Endothelial cell (in vitro differentiated cells): ENCODE results near the gene POLA2. TPM values are rescaled to one million over a fixed set of nuclear protein-coding genes. Genes with fewer than 3 reads are reported as not detected.
A peak's percentile ranks its signal among the peaks of the same experiment; 100 is the strongest.

Experiments
- DNase-seq: peaks from one replicate; pipeline ENCODE4 v3.0.0; 2021; ENCODE audit warnings: low spot score
- H3K27ac Mint-ChIP-seq: one replicate; pipeline ENCODE4 v1.8.0; 2021; ENCODE audit warnings: mixed read lengths, inconsistent platforms; ENCODE audit not compliant: unreplicated experiment
- H3K27me3 Mint-ChIP-seq: one replicate; pipeline ENCODE4 v1.8.0; 2021; ENCODE audit warnings: mild to moderate bottlenecking, moderate library complexity, mixed read lengths, inconsistent platforms; ENCODE audit not compliant: unreplicated experiment
- H3K36me3 Mint-ChIP-seq: one replicate; pipeline ENCODE4 v1.8.0; 2021; ENCODE audit warnings: mild to moderate bottlenecking, low read depth, mixed read lengths, inconsistent platforms; ENCODE audit not compliant: unreplicated experiment
- H3K4me1 Mint-ChIP-seq: one replicate; pipeline ENCODE4 v1.8.0; 2021; ENCODE audit warnings: mild to moderate bottlenecking, mixed read lengths, inconsistent platforms; ENCODE audit not compliant: unreplicated experiment
- H3K4me3 Mint-ChIP-seq: one replicate; pipeline ENCODE4 v1.8.0; 2021; ENCODE audit warnings: mild to moderate bottlenecking, mixed read lengths, inconsistent platforms; ENCODE audit not compliant: unreplicated experiment
- H3K9me3 Mint-ChIP-seq: one replicate; pipeline ENCODE4 v1.8.0; 2021; ENCODE audit warnings: mixed read lengths, inconsistent platforms; ENCODE audit not compliant: unreplicated experiment
- CTCF ChIP-seq: fragments of 200-600 bp; sonication (generic); IDR thresholded peaks from one replicate; pipeline ENCODE4 v1.5.0; 2021; ENCODE audit warnings: antibody characterized with exemption; ENCODE audit not compliant: unreplicated experiment
- total RNA-seq: library from RNA; stranded (reverse); fragmentation: NEBNext Ultra II Directional; extraction: Animal tissue kit (Norgen Biotek cat#: 25700); gene quantifications from one replicate; pipeline ENCODE4 v1.2.1, GENCODE V29; 2021; ENCODE audit not compliant: unreplicated experiment

Gene POLA2
- total RNA-seq, 1 donor from 2014 or later, result 17.9 TPM

GRCh38 chr11:65277631-65278277 is 16.0 kb downstream of the POLA2 start:
- no peaks in the 10 kb centered on the region for H3K27me3 Mint-ChIP-seq
- H3K36me3 Mint-ChIP-seq, result peaks cover 10% of the 10 kb centered on the region
- H3K27ac Mint-ChIP-seq, result no peak overlapping the region
- no peak for TF ChIP-seq CTCF
- peaks cover 36% of the 10 kb centered on the region for H3K4me1 Mint-ChIP-seq
- DNase-seq, result no peak
- no peak overlapping the region for H3K4me3 Mint-ChIP-seq
- H3K9me3 Mint-ChIP-seq, result no peaks in the 10 kb centered on the region

DNA sequence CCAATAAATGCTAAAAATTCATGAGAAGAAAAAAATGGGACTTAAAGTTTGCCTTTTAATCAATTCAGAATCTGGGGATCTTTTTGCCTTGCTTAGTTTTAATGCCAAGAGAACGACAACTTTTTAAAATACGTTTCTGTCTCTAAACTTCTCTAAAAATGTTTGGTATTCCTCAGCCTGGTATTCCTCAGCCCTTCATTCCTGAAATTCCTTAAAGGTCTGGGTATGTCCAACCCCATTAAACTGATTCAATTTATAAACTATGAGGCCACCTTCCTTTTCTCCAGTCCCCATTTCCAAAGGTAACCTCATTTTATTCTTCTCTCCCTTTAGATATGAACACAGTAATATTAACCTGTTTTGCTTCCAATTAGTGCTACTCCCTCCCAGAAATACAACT is 16.6 kb downstream of the POLA2 start:
- DNase-seq, result no peak
- Mint-ChIP-seq H3K9me3 (no peaks in the 10 kb centered on the region), H3K27ac (no peak overlapping the region), H3K36me3 (peaks cover 10% of the 10 kb centered on the region), H3K4me3 (no peak overlapping the region), H3K27me3 (no peaks in the 10 kb centered on the region), H3K4me1 (peaks cover 36% of the 10 kb centered on the region)
- TF ChIP-seq CTCF, result no peak

DNA sequence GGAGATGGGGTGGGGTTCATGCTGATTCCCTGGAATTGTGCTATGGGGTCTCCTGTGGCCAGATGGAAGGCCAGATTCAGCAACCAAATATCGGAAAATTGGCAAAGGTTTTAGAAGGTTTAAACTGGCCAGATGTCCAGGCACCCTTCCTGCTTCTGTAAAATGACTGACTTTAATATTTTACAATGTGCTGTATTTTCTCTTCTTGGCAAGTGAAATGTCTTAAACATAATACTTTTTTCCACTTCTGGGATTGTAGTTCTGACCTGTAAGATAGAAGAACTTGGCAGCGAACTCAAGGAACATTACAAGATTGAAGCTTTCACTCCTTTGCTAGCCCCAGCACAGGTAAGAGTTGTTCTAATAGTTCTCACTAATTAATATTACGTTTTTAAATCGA is 17.5 kb downstream of the POLA2 start:
- H3K4me1 Mint-ChIP-seq, result peaks cover 36% of the 10 kb centered on the region
- no peak overlapping the region for H3K4me3 Mint-ChIP-seq
- H3K27me3 Mint-ChIP-seq, result no peaks in the 10 kb centered on the region
- no peak for TF ChIP-seq CTCF
- H3K36me3 Mint-ChIP-seq, result peaks cover 10% of the 10 kb centered on the region
- peak overlapping the region; percentile 70 for H3K27ac Mint-ChIP-seq
- no peak for DNase-seq
- no peaks in the 10 kb centered on the region for H3K9me3 Mint-ChIP-seq

GRCh38 chr11:65279741-65280440 is 18.1 kb downstream of the POLA2 start:
- Mint-ChIP-seq H3K27ac (peak overlapping the region; percentile 70), H3K9me3 (no peaks in the 10 kb centered on the region), H3K27me3 (no peaks in the 10 kb centered on the region), H3K36me3 (peaks cover 10% of the 10 kb centered on the region), H3K4me1 (peaks cover 36% of the 10 kb centered on the region), H3K4me3 (peak overlapping the region; percentile 20)
- DNase-seq, result no peak
- no peak for TF ChIP-seq CTCF

DNA sequence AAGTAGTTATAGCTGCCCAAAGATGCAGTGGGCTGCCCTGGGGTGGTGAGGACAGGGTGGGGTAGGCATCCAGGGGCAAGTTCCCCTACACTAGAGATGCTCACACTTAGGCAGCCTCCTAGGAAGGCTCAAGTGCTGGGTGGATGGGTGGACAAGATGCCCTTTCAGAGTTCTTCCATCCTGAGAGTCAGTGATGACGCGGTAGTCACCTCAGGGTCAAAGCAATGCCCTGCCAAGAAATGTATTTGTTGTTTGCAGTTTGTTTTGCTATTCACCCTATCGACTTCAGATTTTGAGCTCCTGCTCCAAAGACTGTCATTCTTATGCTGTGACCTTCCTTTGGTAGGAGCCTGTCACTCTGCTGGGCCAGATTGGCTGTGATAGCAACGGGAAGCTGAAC is 18.9 kb downstream of the POLA2 start:
- no peaks in the 10 kb centered on the region for H3K27me3 Mint-ChIP-seq
- H3K4me3 Mint-ChIP-seq, result no peak overlapping the region
- DNase-seq, result no peak
- TF ChIP-seq CTCF, result no peak
- peaks cover 10% of the 10 kb centered on the region for H3K36me3 Mint-ChIP-seq
- no peak overlapping the region for H3K27ac Mint-ChIP-seq
- no peaks in the 10 kb centered on the region for H3K9me3 Mint-ChIP-seq
- peaks cover 30% of the 10 kb centered on the region for H3K4me1 Mint-ChIP-seq
